Measurements from ENCODE around the gene SLC22A23.

The SLC22A23 gene

DNA sequence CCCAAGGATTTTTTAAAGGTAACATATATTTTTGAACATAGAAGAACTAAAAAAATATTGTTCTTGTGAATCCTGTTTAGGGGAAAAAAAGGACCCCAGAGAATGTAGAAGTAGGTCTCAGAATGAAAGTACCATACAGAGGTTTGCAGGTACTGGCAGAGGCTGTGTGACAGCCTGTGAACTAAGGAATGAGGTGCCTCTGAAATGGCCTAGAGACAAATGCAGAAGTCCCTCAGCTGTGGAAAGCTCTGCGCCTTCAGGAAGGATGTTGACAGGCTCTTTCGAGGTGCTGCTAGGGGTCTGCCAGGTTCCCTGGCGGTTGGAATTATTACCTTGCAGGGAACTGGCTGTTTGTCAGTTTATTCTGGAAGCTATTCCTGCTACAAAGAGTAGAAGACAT is 220.8 kb downstream of the SLC22A23 start:
- Histone ChIP-seq H2AFZ (ENCODE audit: low read depth, low read length) (no peak overlapping the region), H3K4me2 (ENCODE audit: insufficient read depth, low read length) (no peak overlapping the region), H3K36me3 (ENCODE audit: insufficient read depth, low read length) (no peaks in the 10 kb centered on the region), H3K4me1 (ENCODE audit: insufficient read depth, low read length) (no peaks in the 10 kb centered on the region), H3K79me2 (ENCODE audit: insufficient read depth, low read length) (no peaks in the 10 kb centered on the region), H3K9me3 (ENCODE audit: insufficient read depth, low read length, severe bottlenecking) (no peaks in the 10 kb centered on the region), H4K20me1 (ENCODE audit: insufficient read depth, low read length) (no peaks in the 10 kb centered on the region), H3K27me3 (ENCODE audit: insufficient read depth, low read length, poor library complexity) (peaks cover 21% of the 10 kb centered on the region), H3K9ac (ENCODE audit: low read depth, low read length) (no peak overlapping the region), H3K27ac (ENCODE audit: low read length) (no peak overlapping the region), H3K4me3 (ENCODE audit: low read depth in 1 of 2, low read length in 2 of 2) (no peak overlapping the region)
- ATAC-seq (ENCODE audit: insufficient read depth, low read depth) (no peak), DNase-seq (no peak)
- TF ChIP-seq EZH2 (IDR thresholded peaks at IDR 0.05; ENCODE audit: borderline replicate concordance, low read depth, low read length, severe bottlenecking), result no peak
- no peak for TF ChIP-seq CTCF (IDR thresholded peaks at IDR 0.05; ENCODE audit: borderline replicate concordance, extremely low read depth, low read length, poor library complexity, severe bottlenecking)

DNA sequence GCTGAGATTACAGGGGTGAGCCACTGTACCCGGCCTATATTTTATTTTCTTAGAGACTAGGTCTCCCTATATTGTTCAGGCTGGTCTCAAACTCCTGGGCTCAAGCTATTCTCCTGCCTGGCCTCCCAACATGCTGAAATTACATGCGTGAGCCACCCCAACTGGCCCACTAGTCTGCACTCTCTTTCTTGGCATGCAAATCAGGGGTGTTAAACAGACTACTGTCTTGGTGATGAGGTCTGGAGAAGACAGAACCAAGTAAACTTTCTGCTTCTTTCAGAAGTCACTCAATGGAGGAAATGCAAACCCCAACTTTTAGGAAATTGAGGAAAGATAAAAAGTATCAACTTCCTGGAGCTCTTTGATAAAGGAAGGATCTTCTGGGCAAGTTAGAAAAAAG is 221.4 kb downstream of the SLC22A23 start:
- Histone ChIP-seq H2AFZ (ENCODE audit: low read depth, low read length) (no peak overlapping the region), H3K27me3 (ENCODE audit: insufficient read depth, low read length, poor library complexity) (peaks cover 21% of the 10 kb centered on the region), H3K4me1 (ENCODE audit: insufficient read depth, low read length) (no peaks in the 10 kb centered on the region), H3K79me2 (ENCODE audit: insufficient read depth, low read length) (no peaks in the 10 kb centered on the region), H3K27ac (ENCODE audit: low read length) (no peak overlapping the region), H3K4me2 (ENCODE audit: insufficient read depth, low read length) (no peak overlapping the region), H3K9ac (ENCODE audit: low read depth, low read length) (no peak overlapping the region), H4K20me1 (ENCODE audit: insufficient read depth, low read length) (no peaks in the 10 kb centered on the region), H3K36me3 (ENCODE audit: insufficient read depth, low read length) (no peaks in the 10 kb centered on the region), H3K4me3 (ENCODE audit: low read depth in 1 of 2, low read length in 2 of 2) (no peak overlapping the region), H3K9me3 (ENCODE audit: insufficient read depth, low read length, severe bottlenecking) (no peaks in the 10 kb centered on the region)
- TF ChIP-seq EZH2 (IDR thresholded peaks at IDR 0.05; ENCODE audit: borderline replicate concordance, low read depth, low read length, severe bottlenecking) (no peak), CTCF (IDR thresholded peaks at IDR 0.05; ENCODE audit: borderline replicate concordance, extremely low read depth, low read length, poor library complexity, severe bottlenecking) (no peak)
- no peak for ATAC-seq (ENCODE audit: insufficient read depth, low read depth)
- no peak for DNase-seq

DNA sequence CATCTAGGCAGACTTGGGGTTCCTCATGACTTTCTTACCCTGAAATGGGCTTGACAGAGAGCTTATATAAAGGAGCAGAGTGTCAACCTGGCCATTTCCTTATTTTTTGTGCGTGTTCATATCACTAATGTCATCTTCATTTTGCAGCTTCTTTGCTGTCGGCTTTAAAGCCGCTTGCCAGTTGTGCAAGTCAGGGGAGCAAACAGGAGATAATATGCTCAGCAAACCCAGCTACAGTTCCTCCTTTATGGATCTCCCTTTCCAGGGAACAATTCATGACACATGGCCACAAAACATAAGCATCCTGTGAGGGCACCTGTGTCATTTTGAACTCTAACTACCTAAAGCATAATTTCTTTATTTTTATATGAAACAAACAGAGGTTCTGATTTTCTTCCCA is 222.9 kb downstream of the SLC22A23 start:
- Histone ChIP-seq H2AFZ (ENCODE audit: low read depth, low read length) (no peak overlapping the region), H3K36me3 (ENCODE audit: insufficient read depth, low read length) (no peaks in the 10 kb centered on the region), H3K27ac (ENCODE audit: low read length) (no peak overlapping the region), H3K9ac (ENCODE audit: low read depth, low read length) (no peak overlapping the region), H3K27me3 (ENCODE audit: insufficient read depth, low read length, poor library complexity) (peaks cover 21% of the 10 kb centered on the region), H3K9me3 (ENCODE audit: insufficient read depth, low read length, severe bottlenecking) (no peaks in the 10 kb centered on the region), H3K4me1 (ENCODE audit: insufficient read depth, low read length) (no peaks in the 10 kb centered on the region), H4K20me1 (ENCODE audit: insufficient read depth, low read length) (no peaks in the 10 kb centered on the region), H3K79me2 (ENCODE audit: insufficient read depth, low read length) (no peaks in the 10 kb centered on the region), H3K4me3 (ENCODE audit: low read depth in 1 of 2, low read length in 2 of 2) (no peak overlapping the region), H3K4me2 (ENCODE audit: insufficient read depth, low read length) (no peak overlapping the region)
- DNase-seq, result no peak
- TF ChIP-seq EZH2 (IDR thresholded peaks at IDR 0.05; ENCODE audit: borderline replicate concordance, low read depth, low read length, severe bottlenecking) (no peak), CTCF (IDR thresholded peaks at IDR 0.05; ENCODE audit: borderline replicate concordance, extremely low read depth, low read length, poor library complexity, severe bottlenecking) (no peak)
- ATAC-seq (ENCODE audit: insufficient read depth, low read depth), result no peak

- TF ChIP-seq EZH2 (IDR thresholded peaks at IDR 0.05; ENCODE audit: borderline replicate concordance, low read depth, low read length, severe bottlenecking) (no peak), CTCF (IDR thresholded peaks at IDR 0.05; ENCODE audit: borderline replicate concordance, extremely low read depth, low read length, poor library complexity, severe bottlenecking) (no peak)
- Histone ChIP-seq H4K20me1 (ENCODE audit: insufficient read depth, low read length) (no peaks in the 10 kb centered on the region), H3K4me3 (ENCODE audit: low read depth in 1 of 2, low read length in 2 of 2) (no peak overlapping the region), H3K27ac (ENCODE audit: low read length) (no peak overlapping the region), H3K9ac (ENCODE audit: low read depth, low read length) (no peak overlapping the region), H3K79me2 (ENCODE audit: insufficient read depth, low read length) (no peaks in the 10 kb centered on the region), H2AFZ (ENCODE audit: low read depth, low read length) (no peak overlapping the region), H3K36me3 (ENCODE audit: insufficient read depth, low read length) (no peaks in the 10 kb centered on the region), H3K27me3 (ENCODE audit: insufficient read depth, low read length, poor library complexity) (peaks cover 20% of the 10 kb centered on the region), H3K4me1 (ENCODE audit: insufficient read depth, low read length) (no peaks in the 10 kb centered on the region), H3K4me2 (ENCODE audit: insufficient read depth, low read length) (no peak overlapping the region), H3K9me3 (ENCODE audit: insufficient read depth, low read length, severe bottlenecking) (no peaks in the 10 kb centered on the region)
- no peak for DNase-seq
- no peak for ATAC-seq (ENCODE audit: insufficient read depth, low read depth)
Measured at GRCh38 chr6:3233321-3233720, 223.5 kb downstream of the SLC22A23 start.

Measured in DND-41 (cell line).